ENCODE data around the gene TMEM63A. TPM values are rescaled to one million over a fixed set of nuclear protein-coding genes. Genes with fewer than 3 reads are reported as not detected.

TMEM63A gene
- total RNA-seq, 1 experiment from 2014 or later, result 47.5 TPM

DNA sequence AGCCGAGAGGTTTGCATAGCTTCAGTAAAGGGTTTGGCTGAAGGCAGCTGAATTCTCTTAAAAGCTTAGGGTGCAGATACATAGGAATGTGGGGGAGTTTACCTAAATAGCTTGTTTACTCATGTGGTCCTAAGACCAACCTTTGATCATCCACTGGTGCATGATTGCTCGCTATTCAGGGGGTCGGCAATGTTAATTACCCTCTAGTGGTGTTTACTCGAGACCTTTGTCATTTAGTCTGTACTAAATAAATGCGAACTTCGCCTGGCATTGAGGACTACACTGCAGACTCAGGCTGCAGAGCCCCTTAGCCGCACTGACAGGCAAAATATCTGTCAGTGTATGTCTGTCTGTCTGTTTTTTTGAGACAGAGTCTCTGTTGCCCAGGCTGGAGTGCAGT, 31.8 kb downstream of the TMEM63A start:
- Histone ChIP-seq H4K20me1 (ENCODE audit: low read length) (no peaks in the 10 kb centered on the region), H3F3A (ENCODE audit: low read length, unreplicated experiment) (no peaks in the 10 kb centered on the region), H3K4me3 (ENCODE audit: low read length) (no peak overlapping the region), H3K9me3 (ENCODE audit: low read length) (no peaks in the 10 kb centered on the region), H2AFZ (ENCODE audit: low read length) (no peak overlapping the region), H3K9me2 (replicated peaks; ENCODE audit: low read length) (no peaks in the 10 kb centered on the region), H3K4me1 (ENCODE audit: insufficient read depth, low read length) (no peaks in the 10 kb centered on the region), H3K27ac (ENCODE audit: low read length) (no peak overlapping the region), H3K4me2 (ENCODE audit: low read length) (no peak overlapping the region), H3K79me2 (ENCODE audit: low read length) (no peaks in the 10 kb centered on the region), H3K9ac (ENCODE audit: low read length) (no peak overlapping the region), H3K27me3 (ENCODE audit: low read length) (no peaks in the 10 kb centered on the region), H3K36me3 (ENCODE audit: low read depth, low read length) (peaks cover 31% of the 10 kb centered on the region; the same call in 1 of the 2 replicates)
- CTCF ChIA-PET, result no interaction called here
- TF ChIP-seq EZH2 (IDR thresholded peaks at IDR 0.05; ENCODE audit: low read length, unreplicated experiment) (no peak), EZH2phosphoT487 (IDR thresholded peaks at IDR 0.05; ENCODE audit: borderline replicate concordance, low read length) (no peak)
- TF ChIP-seq, protein P1, sequence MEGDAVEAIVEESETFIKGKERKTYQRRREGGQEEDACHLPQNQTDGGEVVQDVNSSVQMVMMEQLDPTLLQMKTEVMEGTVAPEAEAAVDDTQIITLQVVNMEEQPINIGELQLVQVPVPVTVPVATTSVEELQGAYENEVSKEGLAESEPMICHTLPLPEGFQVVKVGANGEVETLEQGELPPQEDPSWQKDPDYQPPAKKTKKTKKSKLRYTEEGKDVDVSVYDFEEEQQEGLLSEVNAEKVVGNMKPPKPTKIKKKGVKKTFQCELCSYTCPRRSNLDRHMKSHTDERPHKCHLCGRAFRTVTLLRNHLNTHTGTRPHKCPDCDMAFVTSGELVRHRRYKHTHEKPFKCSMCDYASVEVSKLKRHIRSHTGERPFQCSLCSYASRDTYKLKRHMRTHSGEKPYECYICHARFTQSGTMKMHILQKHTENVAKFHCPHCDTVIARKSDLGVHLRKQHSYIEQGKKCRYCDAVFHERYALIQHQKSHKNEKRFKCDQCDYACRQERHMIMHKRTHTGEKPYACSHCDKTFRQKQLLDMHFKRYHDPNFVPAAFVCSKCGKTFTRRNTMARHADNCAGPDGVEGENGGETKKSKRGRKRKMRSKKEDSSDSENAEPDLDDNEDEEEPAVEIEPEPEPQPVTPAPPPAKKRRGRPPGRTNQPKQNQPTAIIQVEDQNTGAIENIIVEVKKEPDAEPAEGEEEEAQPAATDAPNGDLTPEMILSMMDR (conservative IDR thresholded peaks at IDR 0.05; ENCODE audit: low read depth, low read length), result no peak
- POLR2A ChIA-PET (ENCODE audit: unreplicated experiment), result no interaction called here
- intact Hi-C loops (cut with micrococcal nuclease), result no loop called here
- no peak for DNase-seq
- no TSS peak for BruUV-seq (replicated peaks)
- ATAC-seq, result no peak

GRCh38 chr1:225849925-225850324, 32.3 kb downstream of the TMEM63A start:
- POLR2A ChIA-PET (ENCODE audit: unreplicated experiment), result no interaction called here
- TF ChIP-seq EZH2 (IDR thresholded peaks at IDR 0.05; ENCODE audit: low read length, unreplicated experiment), result no peak
- TF ChIP-seq, protein P1 (conservative IDR thresholded peaks at IDR 0.05; ENCODE audit: low read depth, low read length), result no peak
- TF ChIP-seq EZH2phosphoT487 (IDR thresholded peaks at IDR 0.05; ENCODE audit: borderline replicate concordance, low read length), result no peak
- intact Hi-C loops (cut with micrococcal nuclease), result loop anchor here (5.0 kb wide), 1 partner anchor 127 kb away; no protein-coding TSS in a partner anchor

DNA sequence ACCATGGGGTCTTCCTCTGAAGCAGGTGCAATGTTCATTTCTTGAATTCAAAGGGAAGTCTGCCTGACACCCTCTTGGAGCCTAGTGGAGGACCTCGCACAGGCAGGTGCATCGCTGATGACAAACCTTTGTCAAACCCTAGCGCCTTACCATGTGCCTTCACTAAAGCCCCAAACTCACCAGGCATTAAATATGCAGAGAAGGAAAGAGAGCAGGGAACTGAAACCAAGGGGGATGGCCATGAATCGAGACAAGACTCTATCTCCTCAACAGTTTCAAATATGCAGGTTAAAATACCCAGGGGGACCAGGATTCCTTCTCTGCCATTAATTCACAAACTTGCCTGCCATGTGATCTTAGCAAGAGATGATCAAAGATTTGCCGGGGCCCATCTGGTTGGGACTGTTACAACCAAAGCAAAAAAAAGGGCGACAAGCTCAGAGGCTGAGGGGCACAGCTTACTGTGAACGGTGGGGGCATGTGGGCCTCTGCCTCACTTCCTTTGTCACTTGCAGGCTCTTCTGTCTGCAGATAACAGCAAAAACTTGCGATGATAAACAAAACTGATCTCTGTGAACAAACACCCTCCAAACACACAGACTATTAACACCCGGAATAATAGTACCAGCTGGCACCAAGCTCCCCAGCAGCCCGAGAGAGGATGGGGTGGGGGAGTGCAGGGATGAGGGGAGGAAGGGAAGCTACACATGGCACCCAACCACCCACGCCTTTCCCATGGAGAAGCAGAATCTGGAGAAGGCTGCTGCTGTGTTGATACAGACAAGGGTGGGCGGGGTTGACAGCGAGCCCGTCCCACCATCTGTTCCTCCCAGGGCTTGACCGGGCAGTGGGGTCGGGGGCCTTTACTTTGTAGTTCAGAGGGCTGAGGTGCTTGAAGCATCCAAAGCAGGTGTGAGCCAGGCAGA, 33.9 kb downstream of the TMEM63A start:
- TF ChIP-seq, protein P1 (conservative IDR thresholded peaks at IDR 0.05; ENCODE audit: low read depth, low read length), result no peak
- no peak for TF ChIP-seq EZH2 (IDR thresholded peaks at IDR 0.05; ENCODE audit: low read length, unreplicated experiment)
- no peak for TF ChIP-seq EZH2phosphoT487 (IDR thresholded peaks at IDR 0.05; ENCODE audit: borderline replicate concordance, low read length)
- BruUV-seq (replicated peaks), result no TSS peak
- CTCF ChIA-PET, result no interaction called here
- H3K27ac ChIP-seq (ENCODE audit: low read length), result no peak overlapping the region
- no peaks in the 10 kb centered on the region for H3K4me1 ChIP-seq (ENCODE audit: insufficient read depth, low read length)
- no peaks in the 10 kb centered on the region for H3K27me3 ChIP-seq (ENCODE audit: low read length)
- ATAC-seq, result no peak
- intact Hi-C loops (cut with micrococcal nuclease), result loop anchor here (5.0 kb wide), 1 partner anchor 129 kb away; no protein-coding TSS in a partner anchor
- H3K4me2 ChIP-seq (ENCODE audit: low read length), result no peak overlapping the region
- no peak overlapping the region for H2AFZ ChIP-seq (ENCODE audit: low read length)
- no peaks in the 10 kb centered on the region for H3K9me2 ChIP-seq (replicated peaks; ENCODE audit: low read length)
- no peaks in the 10 kb centered on the region for H3K9me3 ChIP-seq (ENCODE audit: low read length)
- H3K79me2 ChIP-seq (ENCODE audit: low read length), result no peaks in the 10 kb centered on the region
- H3K9ac ChIP-seq (ENCODE audit: low read length), result no peak overlapping the region
- no peaks in the 10 kb centered on the region for H3F3A ChIP-seq (ENCODE audit: low read length, unreplicated experiment)
- DNase-seq, result no peak
- POLR2A ChIA-PET (ENCODE audit: unreplicated experiment), result no interaction called here
- H3K4me3 ChIP-seq (ENCODE audit: low read length), result no peak overlapping the region
- peaks cover 19% of the 10 kb centered on the region; the same call in 1 of the 2 replicates for H3K36me3 ChIP-seq (ENCODE audit: low read depth, low read length)
- no peaks in the 10 kb centered on the region for H4K20me1 ChIP-seq (ENCODE audit: low read length)

More at GRCh38 chr1:225849925-225850324, 32.3 kb downstream of the TMEM63A start:
- Histone ChIP-seq H3F3A (ENCODE audit: low read length, unreplicated experiment) (no peaks in the 10 kb centered on the region), H3K79me2 (ENCODE audit: low read length) (no peaks in the 10 kb centered on the region), H3K27ac (ENCODE audit: low read length) (no peak overlapping the region), H3K4me1 (ENCODE audit: insufficient read depth, low read length) (no peaks in the 10 kb centered on the region), H3K9me3 (ENCODE audit: low read length) (no peaks in the 10 kb centered on the region), H2AFZ (ENCODE audit: low read length) (no peak overlapping the region), H4K20me1 (ENCODE audit: low read length) (no peaks in the 10 kb centered on the region), H3K9me2 (replicated peaks; ENCODE audit: low read length) (no peaks in the 10 kb centered on the region), H3K4me3 (ENCODE audit: low read length) (no peak overlapping the region), H3K36me3 (ENCODE audit: low read depth, low read length) (peaks cover 31% of the 10 kb centered on the region; the same call in 1 of the 2 replicates), H3K27me3 (ENCODE audit: low read length) (no peaks in the 10 kb centered on the region), H3K4me2 (ENCODE audit: low read length) (no peak overlapping the region), H3K9ac (ENCODE audit: low read length) (no peak overlapping the region)
- DNase-seq, result no peak
- no peak for ATAC-seq
- no TSS peak for BruUV-seq (replicated peaks)
- CTCF ChIA-PET, result interaction anchor here (0.6 kb wide), 1 partner anchor 396 kb away, joined by 6 read pairs; no protein-coding TSS in a partner anchor
